Heart left ventricle (tissue), 16 donors: Measurements from ENCODE around the gene LCN2. TPM values are rescaled to one million over a fixed set of nuclear protein-coding genes. Genes with fewer than 3 reads are reported as not detected.

Source experiments
- ATAC-seq, 4 donors: fragments of 200-7000 bp; cut with Tn5 transposase; one replicate each; pipeline ENCODE4 v1.9.1; 2020 to 2022; ENCODE audit warnings: moderate library complexity in 4 of 4, mild to moderate bottlenecking in 3 of 4, moderate number of reproducible peaks in 1 of 4
- DNase-seq, 5 donors: peaks; one replicate each; pipeline ENCODE4 v3.0.0-alpha.2; 2020
- H3K27ac ChIP-seq, 12 donors: fragments of 200-600 bp; sonication (generic) in 4 of 12; one replicate each; pipeline versions ENCODE4 v1.5.0 to v1.8.0; 2016 to 2022; ENCODE audit warnings: mild to moderate bottlenecking in 2 of 12
- H3K27me3 ChIP-seq, 9 donors: fragments of 200-600 bp; sonication (generic) in 2 of 9; one replicate each; pipeline versions ENCODE4 v1.5.1 to v1.8.0; 2016 to 2022; ENCODE audit warnings: mild to moderate bottlenecking in 3 of 9
- H3K36me3 ChIP-seq, 9 donors: fragments of 200-600 bp; sonication (generic) in 2 of 9; one replicate each; pipeline versions ENCODE4 v1.5.0 to v1.8.0; 2018 to 2022; ENCODE audit warnings: mild to moderate bottlenecking in 2 of 9
- H3K4me1 ChIP-seq, 12 donors: fragments of 200-600 bp; sonication (generic) in 4 of 12; one replicate each; pipeline versions ENCODE4 v1.5.0 to v1.8.0; 2016 to 2022; ENCODE audit warnings: mild to moderate bottlenecking in 3 of 12
- H3K4me3 ChIP-seq, 12 donors: fragments of 200-600 bp; sonication (generic) in 4 of 12; one replicate each; pipeline versions ENCODE4 v1.5.0 to v1.8.0; 2017 to 2022; ENCODE audit warnings: mild to moderate bottlenecking in 9 of 12, moderate library complexity in 4 of 12
- H3K9me3 ChIP-seq, 12 donors: fragments of 200-600 bp; sonication (generic) in 4 of 12; one replicate each; pipeline versions ENCODE4 v1.5.0 to v1.8.0; 2016 to 2022; ENCODE audit warnings: mild to moderate bottlenecking in 1 of 12
- POLR2A ChIP-seq, 2 donors: fragments of 450-650 bp; IDR thresholded peaks; one replicate each; pipeline ENCODE4 v1.6.1; 2017; ENCODE audit warnings: antibody characterized with exemption in 2 of 2, mild to moderate bottlenecking in 2 of 2, moderate library complexity in 2 of 2
- WGBS, 4 donors: extraction: QIAGEN DNeasy Blood & Tissue Kit in 2 of 4; methylation state at CpG; one replicate each; pipeline versions ENCODE4 v1.1.5 to v1.1.7; 2013 to 2018; 5-methylcytosine and 5-hydroxymethylcytosine counted together
- intact Hi-C, 10 donors: fragments of 100-400 bp; cut with DNase I; formaldehyde crosslinking; loops; one replicate each; pipeline versions ENCODE4 v1.11.1 to v1.14.2; 2022
- polyA plus RNA-seq, 2 donors: library from polyadenylated mRNA; stranded (reverse); fragments of 200-250 nt; gene quantifications; one replicate each; pipeline ENCODE4 v1.2.3, GENCODE V29; 2013
- total RNA-seq, 9 donors: library from RNA; depleted of rRNA in 2 of 9; stranded (reverse); fragments of >200 nt in 2 of 9; fragmentation: NEBNext Ultra II Directional in 3 of 9; extraction: Animal tissue kit (Norgen Biotek cat#: 25700) in 3 of 9; gene quantifications; one replicate each; pipeline versions ENCODE4 v1.1.0 to v1.2.4, GENCODE V29; 2016 to 2023
- TF ChIP-seq, protein P1 (sequence below), 12 donors: fragments of 200-600 bp; sonication (generic) in 4 of 12; IDR thresholded peaks; one replicate each; pipeline versions ENCODE4 v1.5.0 to v1.8.0; 2018 to 2022; ENCODE audit warnings: antibody characterized with exemption in 12 of 12, mild to moderate bottlenecking in 5 of 12
- donor health status: ischemic (EF 13 %, LVEDD 7.1; RV severe dilation, severe dysfunction).
- donor health status: healthy with polysubstance abuse.
- donor health status: DM: no; HTN: yes; CAD: no.
- donor health status: DM: no; HTN: no; CAD: no.
- donor health status: ischemic (EF 25% LVEDD 6.9; RV normal size, moderate dysfunction).
- donor health status: ischemic (EF 25% LVEDD 5.7; RV mildly dilated, moderate dysfunction).
- donor health status: healthy.
- donor health status: DM: yes; HTN: yes; CAD: no.
- donor health status: ischemic (EF 35%, LVEDD 5.7; RV mildly dilated, moderate dysfunction).
- donor health status: nonischemic (EF 11% LVEDD 7.7; RV severe dilation, severe dysfunction).
- donor health status: DM: yes; HTN: yes; CAD: no.
- donor health status: PGD.
- donor health status: ischemic (EF 29% LVEDD 5.4; RV normal size, mild dysfunction).
- donor health status: nonischemic (EF 23%, LVEDD 6.1; RV moderate dilation, normal function).

LCN2 gene
- total and polyA plus RNA-seq, 11 donors: 1.1 to 5.8 TPM; not detected in 9

DNA sequence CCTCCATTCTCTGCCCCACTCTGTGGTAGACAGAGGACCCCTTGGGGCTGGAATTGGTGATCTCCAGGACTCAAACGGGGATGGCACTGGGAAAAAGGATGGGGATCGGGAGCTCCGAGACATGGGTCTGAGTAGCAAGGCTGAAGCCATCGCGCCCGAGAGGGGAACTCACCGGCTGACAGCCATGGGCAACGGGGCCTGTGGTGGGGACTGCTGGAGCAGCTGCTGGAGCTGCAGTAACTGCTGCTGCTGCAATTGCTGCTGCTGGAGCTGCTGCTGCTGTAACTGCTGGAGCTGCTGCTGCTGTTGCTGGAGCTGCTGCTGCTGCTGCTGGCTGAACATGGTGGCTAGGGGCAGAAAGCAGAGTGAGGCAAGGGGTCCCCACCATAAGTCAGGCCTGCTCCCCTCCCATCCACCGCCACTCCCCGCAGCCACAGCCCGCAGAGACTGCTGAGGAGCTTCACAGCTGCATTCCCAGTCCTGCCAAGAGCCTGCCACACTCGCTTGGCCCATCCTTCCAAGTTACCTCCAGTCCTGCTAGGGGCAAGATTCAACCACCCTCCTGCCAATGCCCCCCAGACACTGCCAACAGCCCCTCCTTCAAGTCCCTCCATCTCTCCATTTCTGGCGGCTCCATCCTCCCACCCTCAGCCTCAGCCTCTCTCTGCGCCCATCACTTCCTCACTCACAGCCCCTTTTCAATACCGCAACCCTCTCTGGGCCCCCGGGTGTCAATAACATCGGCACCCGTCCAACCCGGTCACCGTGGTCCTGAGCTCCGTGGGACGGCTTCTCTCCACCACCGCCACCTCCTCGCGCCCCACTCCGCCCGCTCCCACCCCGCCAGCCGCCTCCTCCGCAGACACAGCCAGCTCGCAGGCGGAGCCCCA is 41.5 kb downstream of the LCN2 start:
- peak overlapping the region; percentile 62 to 93 (median 90) for H3K27ac ChIP-seq
- DNase-seq: peak in 4 of 5 donors; percentile 37 to 74 (median 55)
- peak; percentile 3 to 40 (median 22) for ATAC-seq
- WGBS, 4 donors: 19 to 21% (median 20%) methylated on average over 30 to 32 of the region's 32 CpGs
- H3K4me1 ChIP-seq: peaks cover 7 to 31% (median 18%) of the 10 kb centered on the region in 12 donors
- TF ChIP-seq POLR2A (IDR thresholded peaks at IDR 0.05): no peak
- TF ChIP-seq, protein P1, sequence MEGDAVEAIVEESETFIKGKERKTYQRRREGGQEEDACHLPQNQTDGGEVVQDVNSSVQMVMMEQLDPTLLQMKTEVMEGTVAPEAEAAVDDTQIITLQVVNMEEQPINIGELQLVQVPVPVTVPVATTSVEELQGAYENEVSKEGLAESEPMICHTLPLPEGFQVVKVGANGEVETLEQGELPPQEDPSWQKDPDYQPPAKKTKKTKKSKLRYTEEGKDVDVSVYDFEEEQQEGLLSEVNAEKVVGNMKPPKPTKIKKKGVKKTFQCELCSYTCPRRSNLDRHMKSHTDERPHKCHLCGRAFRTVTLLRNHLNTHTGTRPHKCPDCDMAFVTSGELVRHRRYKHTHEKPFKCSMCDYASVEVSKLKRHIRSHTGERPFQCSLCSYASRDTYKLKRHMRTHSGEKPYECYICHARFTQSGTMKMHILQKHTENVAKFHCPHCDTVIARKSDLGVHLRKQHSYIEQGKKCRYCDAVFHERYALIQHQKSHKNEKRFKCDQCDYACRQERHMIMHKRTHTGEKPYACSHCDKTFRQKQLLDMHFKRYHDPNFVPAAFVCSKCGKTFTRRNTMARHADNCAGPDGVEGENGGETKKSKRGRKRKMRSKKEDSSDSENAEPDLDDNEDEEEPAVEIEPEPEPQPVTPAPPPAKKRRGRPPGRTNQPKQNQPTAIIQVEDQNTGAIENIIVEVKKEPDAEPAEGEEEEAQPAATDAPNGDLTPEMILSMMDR (IDR thresholded peaks at IDR 0.05): no peak
- no peaks in the 10 kb centered on the region for H3K27me3 ChIP-seq
- intact Hi-C loops: loop anchor here in 2 of 10 donors (5.0 to 10.0 kb wide), 2 partner anchors 154 to 437 kb away; partner anchors contain the start of gene SLC27A4 (in 1 of the 2)
- peak overlapping the region; percentile 72 to 98 (median 90) for H3K4me3 ChIP-seq
- H3K36me3 ChIP-seq: peaks cover 0 to 46% (median 37%) of the 10 kb centered on the region in 9 donors
- H3K9me3 ChIP-seq: no peaks in the 10 kb centered on the region

DNA sequence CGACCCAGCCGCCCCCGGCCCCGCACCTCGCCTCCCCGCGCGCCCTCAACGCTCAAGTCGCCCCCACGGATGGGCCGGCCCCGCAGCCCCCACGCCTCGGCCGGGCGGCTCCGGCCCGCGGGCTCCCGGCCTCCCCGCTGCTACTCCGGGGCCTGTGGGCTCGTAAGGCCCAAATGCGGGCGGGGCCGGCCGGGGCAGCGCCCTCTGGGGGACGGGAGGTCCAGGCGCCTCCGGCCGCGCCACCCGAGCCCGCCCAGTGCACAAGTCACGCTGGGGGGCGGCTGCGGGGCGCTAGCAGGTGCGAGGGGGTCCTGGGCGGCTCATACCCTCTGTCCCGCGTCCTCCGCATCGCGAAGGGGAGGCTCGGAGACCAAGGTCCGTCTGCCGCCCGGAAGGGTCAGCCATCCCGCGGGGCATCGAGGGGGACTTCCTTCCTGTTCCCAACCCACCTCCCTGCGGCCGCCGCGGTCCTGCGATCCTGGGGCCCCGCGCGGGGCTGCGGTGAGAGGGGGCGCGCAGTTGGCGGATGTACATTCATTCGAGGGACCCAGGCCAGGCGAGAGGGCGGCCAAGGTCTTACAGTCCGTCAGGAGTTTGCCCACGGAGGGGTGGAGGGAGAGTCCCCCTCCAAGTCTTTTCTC is 42.3 kb downstream of the LCN2 start, which contains the start of gene CIZ1:
Gene CIZ1 (minus strand): TSS at position 167 of the 641 bp plus-strand sequence. CDS start 715 bp downstream, outside the sequence.
- Histone ChIP-seq H3K9me3 (no peaks in the 10 kb centered on the region), H3K36me3 (peaks cover 0 to 38% (median 31%) of the 10 kb centered on the region in 9 donors), H3K4me3 (peak within 1 kb of the TSS; percentile 72 to 98 (median 90)), H3K27ac (peak within 1 kb of the TSS; percentile 62 to 93 (median 90)), H3K27me3 (no peaks in the 10 kb centered on the region), H3K4me1 (peaks cover 7 to 31% (median 18%) of the 10 kb centered on the region in 12 donors)
- ATAC-seq (peak; percentile 59 to 94 (median 90)), DNase-seq (peak; percentile 79 to 91 (median 84))
- TF ChIP-seq POLR2A (IDR thresholded peaks at IDR 0.05): peak in 1 of 2 donors; percentile 57
- TF ChIP-seq, protein P1 (IDR thresholded peaks at IDR 0.05): peak; percentile 54 to 98 (median 84)
- WGBS, 4 donors: 0 to 1% (median 0%) methylated on average over 17 to 71 of the region's 71 CpGs
- intact Hi-C loops: loop anchor here in 2 of 10 donors (5.0 to 10.0 kb wide), 2 partner anchors 153 to 436 kb away; partner anchors contain the start of gene SLC27A4 (in 1 of the 2)

DNA sequence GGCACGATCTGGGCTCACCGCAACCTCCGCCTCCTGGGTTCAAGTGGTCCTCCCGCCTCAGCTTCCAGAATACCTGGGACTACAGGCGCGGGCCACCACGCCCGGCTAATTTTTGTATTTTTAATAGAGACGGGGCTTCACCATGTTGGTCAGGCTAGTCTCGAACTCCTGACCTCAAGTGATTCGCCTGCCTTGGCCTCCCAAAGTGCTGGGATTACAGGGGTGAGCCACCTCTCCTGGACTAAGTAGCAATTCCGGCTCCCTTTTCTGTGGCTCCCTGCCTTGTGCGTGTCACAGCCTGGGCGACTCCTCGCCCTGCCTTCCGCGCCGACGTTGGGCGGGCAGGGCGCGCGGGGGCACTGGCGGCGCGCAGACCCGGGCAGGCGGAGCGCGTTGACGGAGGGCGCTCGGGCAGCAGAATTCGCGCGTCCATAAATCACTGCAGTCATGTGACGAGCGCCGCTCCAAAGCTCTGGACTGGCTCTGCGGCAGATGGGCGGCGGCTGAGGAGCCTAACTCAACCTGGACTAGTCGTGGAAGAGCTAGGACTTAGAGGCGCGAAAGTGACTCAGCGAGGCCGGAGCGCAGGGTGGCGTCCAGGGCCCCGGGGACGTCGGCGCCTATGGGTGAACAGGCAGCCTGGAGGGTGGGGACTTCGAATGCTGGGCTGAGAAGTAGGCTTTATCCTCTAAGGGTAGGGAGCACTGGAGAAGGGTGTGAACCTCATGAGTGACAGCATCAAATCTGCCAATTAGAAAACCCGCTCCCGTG is 43.5 kb downstream of the LCN2 start:
- Histone ChIP-seq H3K27me3 (no peaks in the 10 kb centered on the region), H3K36me3 (peaks cover 0 to 25% (median 20%) of the 10 kb centered on the region in 9 donors), H3K9me3 (no peaks in the 10 kb centered on the region), H3K4me1 (peaks cover 7 to 31% (median 18%) of the 10 kb centered on the region in 12 donors), H3K27ac (peak overlapping the region in 11 of 12 donors; percentile 30 to 93 (median 90)), H3K4me3 (peak overlapping the region in 10 of 12 donors; percentile 28 to 98 (median 90))
- WGBS, 4 donors: 10 to 43% (median 20%) methylated on average over 49 to 56 of the region's 56 CpGs
- peak; percentile 75 to 91 (median 81) for DNase-seq
- ATAC-seq: peak; percentile 47 to 83 (median 74)
- intact Hi-C loops: loop anchor here in 2 of 10 donors (5.0 to 10.0 kb wide), 2 partner anchors 152 to 435 kb away; partner anchors contain the start of gene SLC27A4 (in 1 of the 2)
- peak in 1 of 2 donors; percentile 45 for TF ChIP-seq POLR2A (IDR thresholded peaks at IDR 0.05)
- TF ChIP-seq, protein P1 (IDR thresholded peaks at IDR 0.05): peak in 7 of 12 donors; percentile 29 to 76 (median 53)
